GM12878 (cell line): ENCODE measurements around the gene ORC1. TPM values are rescaled to one million over a fixed set of nuclear protein-coding genes. Genes with fewer than 3 reads are reported as not detected.

ENCODE experiments used
- ATAC-seq: fragments of 200-7000 bp; cut with Tn5 transposase; 3 replicates; pipeline ENCODE4 v1.9.1; 2020; ENCODE audit warnings: mild to moderate bottlenecking, moderate library complexity
- BruUV-seq: library from RNA; stranded (reverse); fragments of 400-500 nt; replicated peaks from 2 replicates; lab custom pipeline; 2021; lab: Mats Ljungman, UMichigan
- CTCF ChIA-PET: fragments of 300-600 bp; sonication (Branson Sonifier 250); formaldehyde crosslinking; extraction: SDS; loops from one replicate; lab custom pipeline; 2021; ENCODE audit warnings: inconsistent platforms; lab: Yijun Ruan, JAX
- POLR2A ChIA-PET: fragments of 350-600 bp; formaldehyde crosslinking; extraction: SDS; loops from one replicate; lab custom pipeline; 2021; ENCODE audit warnings: inconsistent platforms; lab: Charles Lee
- RAD21 ChIA-PET: fragments of 300-600 bp; sonication (Branson Sonifier 250); formaldehyde crosslinking; loops from one replicate; lab custom pipeline; 2023; ENCODE audit warnings: antibody characterized with exemption; ENCODE audit not compliant: unreplicated experiment; lab: Charles Lee
- SMC1A ChIA-PET: fragments of 300-600 bp; sonication (Branson Sonifier 250); formaldehyde crosslinking; loops from one replicate; lab custom pipeline; 2023; ENCODE audit not compliant: unreplicated experiment, uncharacterized antibody; lab: Charles Lee
- DNase-seq: peaks from one replicate; pipeline ENCODE4 v3.0.0-alpha.2; 2011; ENCODE audit warnings: low read depth, low spot score
- FAIRE-seq: peaks from 3 replicates; lab custom pipeline; 2011; peaks lifted over from hg19 to GRCh38; lab: Jason Lieb, UNC
- H2AFZ ChIP-seq: 2 replicates; pipeline ENCODE4 v1.6.0; 2011; ENCODE audit warnings: low read depth, low read length, control low read depth; ENCODE audit not compliant: control insufficient read depth
- H3K27ac ChIP-seq: 2 replicates; pipeline ENCODE4 v1.5.1; 2011; ENCODE audit warnings: control low read depth; ENCODE audit not compliant: control insufficient read depth, insufficient read depth
- H3K27me3 ChIP-seq, 2 experiments: replicated peaks in 1 of 2; 2 replicates each; pipeline versions ENCODE4 v1.6.0 to v1.6.1; 2011; ENCODE audit warnings: low read length in 1 of 2; ENCODE audit not compliant: control insufficient read depth in 2 of 2, insufficient read depth in 2 of 2
- H3K36me3 ChIP-seq, 2 experiments: 2 replicates each; pipeline ENCODE4 v1.5.1; 2011; ENCODE audit warnings: low read length in 1 of 2; ENCODE audit not compliant: control insufficient read depth in 2 of 2, insufficient read depth in 2 of 2
- H3K4me1 ChIP-seq: 2 replicates; pipeline ENCODE4 v1.6.1; 2011; ENCODE audit warnings: mild to moderate bottlenecking, low read length, moderate library complexity, mixed read lengths; ENCODE audit not compliant: control insufficient read depth, insufficient read depth
- H3K4me2 ChIP-seq: 2 replicates; pipeline ENCODE4 v1.6.0; 2011; ENCODE audit warnings: control low read depth; ENCODE audit not compliant: control insufficient read depth, insufficient read depth
- H3K4me3 ChIP-seq: fragments of 200-600 bp; sonication (generic); 2 replicates; pipeline ENCODE4 v1.5.1; 2016
- H3K79me2 ChIP-seq: 2 replicates; pipeline ENCODE4 v1.6.0; 2011; ENCODE audit warnings: low read length; ENCODE audit not compliant: control insufficient read depth, insufficient read depth
- H3K9ac ChIP-seq: 2 replicates; pipeline ENCODE4 v1.8.0; 2011; ENCODE audit warnings: low read length, control low read depth, mixed read lengths; ENCODE audit not compliant: control insufficient read depth, insufficient read depth
- H3K9me3 ChIP-seq: replicated peaks from 3 replicates; pipeline ENCODE4 v1.5.1; 2011; ENCODE audit warnings: mild to moderate bottlenecking, low read length; ENCODE audit not compliant: control insufficient read depth, insufficient read depth
- H4K20me1 ChIP-seq: 2 replicates; pipeline ENCODE4 v1.6.0; 2011; ENCODE audit not compliant: control insufficient read depth, insufficient read depth
- CBX3 ChIP-seq: fragments of 200-600 bp; sonication (generic); IDR thresholded peaks from 2 replicates; pipeline ENCODE4 v1.6.1; 2016; ENCODE audit warnings: low read depth, borderline replicate concordance
- ETV6 ChIP-seq, 2 experiments: fragments of 450-650 bp in 1 of 2; IDR thresholded peaks in 1 of 2; conservative IDR thresholded peaks in 1 of 2; 2 replicates each; pipeline ENCODE4 v1.6.1; 2014; ENCODE audit warnings: antibody characterized with exemption in 1 of 2, borderline replicate concordance in 1 of 2, low read depth in 1 of 2, mild to moderate bottlenecking in 1 of 2, moderate library complexity in 1 of 2
- IKZF2 ChIP-seq, 2 experiments: fragments of 450-650 bp; IDR thresholded peaks; 2 replicates each; pipeline ENCODE4 v1.6.1; 2017; ENCODE audit warnings: mild to moderate bottlenecking in 2 of 2, moderate library complexity in 2 of 2
- MEF2B ChIP-seq: fragments of 450-650 bp; IDR thresholded peaks from 2 replicates; pipeline ENCODE4 v1.6.1; 2018; ENCODE audit warnings: mild to moderate bottlenecking, moderate library complexity; ENCODE audit not compliant: partially characterized antibody, poor library complexity, severe bottlenecking
- MYC ChIP-seq: IDR thresholded peaks from 2 replicates; pipeline ENCODE4 v1.6.1; 2011; ENCODE audit warnings: mild to moderate bottlenecking, low read length, moderate library complexity, inconsistent platforms; ENCODE audit not compliant: insufficient read depth, insufficient replicate concordance, insufficient read length, severe bottlenecking
- RFX5 ChIP-seq: IDR thresholded peaks from 2 replicates; pipeline ENCODE4 v1.6.1; 2011; ENCODE audit warnings: low read depth, low read length, improper control_type of control experiment
- SUZ12 ChIP-seq: fragments of 200-600 bp; sonication (generic); IDR thresholded peaks from one replicate; pipeline ENCODE4 v1.6.1; 2018; ENCODE audit warnings: antibody characterized with exemption, mild to moderate bottlenecking; ENCODE audit not compliant: unreplicated experiment
- TAF1 ChIP-seq: IDR thresholded peaks from 2 replicates; pipeline ENCODE4 v1.6.1; 2011; ENCODE audit warnings: mild to moderate bottlenecking, low read depth, low read length, borderline replicate concordance
- TARDBP ChIP-seq: IDR thresholded peaks from 2 replicates; pipeline ENCODE4 v1.6.1; 2016; ENCODE audit warnings: borderline replicate concordance
- ZNF384 ChIP-seq: IDR thresholded peaks from 2 replicates; pipeline ENCODE4 v1.6.1; 2012; ENCODE audit warnings: low read depth, mild to moderate bottlenecking, low read length, improper control_type of control experiment, borderline replicate concordance
- ZNF592 ChIP-seq: fragments of 450-650 bp; IDR thresholded peaks from 2 replicates; pipeline ENCODE4 v1.6.1; 2017; ENCODE audit warnings: mild to moderate bottlenecking, moderate library complexity
- ZNF622 ChIP-seq: fragments of 450-650 bp; IDR thresholded peaks from 2 replicates; pipeline ENCODE4 v1.6.1; 2017; ENCODE audit warnings: mild to moderate bottlenecking, inconsistent platforms
- ZNF687 ChIP-seq: fragments of 450-650 bp; IDR thresholded peaks from 2 replicates; pipeline ENCODE4 v1.6.1; 2017; ENCODE audit warnings: mild to moderate bottlenecking, moderate library complexity
- WGBS: methylation state at CpG from one replicate; pipeline ENCODE4 v1.1.6; 2016; ENCODE audit warnings: low lambda C conversion rate; ENCODE audit not compliant: insufficient replicate concordance, insufficient coverage; ENCODE audit errors: missing lambda C conversion rate; 5-methylcytosine and 5-hydroxymethylcytosine counted together
- in situ Hi-C: fragments of 300-500 bp; cut with MboI; formaldehyde crosslinking; loops from 9 replicates; pipeline ENCODE4 v1.14.3; 2018; ENCODE audit warnings: mixed read lengths
- intact Hi-C: fragments of 100-400 bp; cut with micrococcal nuclease; formaldehyde crosslinking; loops from one replicate; pipeline ENCODE4 v1.14.2; 2022; ENCODE audit not compliant: unreplicated experiment
- polyA plus RNA-seq, 11 experiments: library from polyadenylated mRNA; depleted of rRNA in 4 of 11; unstranded in 6 of 11; stranded (reverse) in 5 of 11; fragments of >200 nt; fragmentation: Nextera tagmentation in 4 of 11; fragmentation: Illumina TruSeq in 1 of 11; extraction: Ambion mirVana in 4 of 11; extraction: Trizol in 1 of 11; gene quantifications; 1 replicate in 1 of 11; 2 replicates in 10 of 11; pipeline versions ENCODE4 v1.2.1 to v1.2.3, GENCODE V29; 2011 to 2016; ENCODE audit warnings: inconsistent platforms in 2 of 11, missing spikeins in 2 of 11, low read depth in 1 of 11
- total RNA-seq, 4 experiments: library from RNA; depleted of rRNA in 3 of 4; stranded (reverse); fragments of >200 nt in 3 of 4; fragmentation: Illumina TruSeq in 1 of 4; extraction: Trizol in 1 of 4; gene quantifications; 2 replicates each; pipeline versions ENCODE4 v1.2.1 to v1.2.3, GENCODE V29; 2013 to 2021
- TF ChIP-seq, protein P1 (sequence below): IDR thresholded peaks from 2 replicates; pipeline ENCODE4 v1.6.1; 2012; ENCODE audit warnings: low read length, inconsistent platforms

The ORC1 gene
- total and polyA plus RNA-seq, 10 of the 15 experiments (the other 5 are each of a cell fraction or from before 2014, with no cell fraction given), result 7.7 to 34.6 (median 28.7) TPM

GRCh38 chr1:52367272-52367671 is 37.0 kb downstream of the ORC1 start:
- no peaks in the 10 kb centered on the region for H3K9me3 ChIP-seq
- no peaks in the 10 kb centered on the region for H4K20me1 ChIP-seq
- WGBS, result 94% methylated on average over 5 of the region's 5 CpGs
- no peak for TF ChIP-seq RFX5
- TF ChIP-seq CBX3, result no peak
- TF ChIP-seq TARDBP, result no peak
- TF ChIP-seq IKZF2 (IDR thresholded peaks at IDR 0.05), result no peak
- TF ChIP-seq, protein P1, sequence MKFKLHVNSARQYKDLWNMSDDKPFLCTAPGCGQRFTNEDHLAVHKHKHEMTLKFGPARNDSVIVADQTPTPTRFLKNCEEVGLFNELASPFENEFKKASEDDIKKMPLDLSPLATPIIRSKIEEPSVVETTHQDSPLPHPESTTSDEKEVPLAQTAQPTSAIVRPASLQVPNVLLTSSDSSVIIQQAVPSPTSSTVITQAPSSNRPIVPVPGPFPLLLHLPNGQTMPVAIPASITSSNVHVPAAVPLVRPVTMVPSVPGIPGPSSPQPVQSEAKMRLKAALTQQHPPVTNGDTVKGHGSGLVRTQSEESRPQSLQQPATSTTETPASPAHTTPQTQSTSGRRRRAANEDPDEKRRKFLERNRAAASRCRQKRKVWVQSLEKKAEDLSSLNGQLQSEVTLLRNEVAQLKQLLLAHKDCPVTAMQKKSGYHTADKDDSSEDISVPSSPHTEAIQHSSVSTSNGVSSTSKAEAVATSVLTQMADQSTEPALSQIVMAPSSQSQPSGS, result no peak
- no peak for TF ChIP-seq ZNF687
- TF ChIP-seq ZNF592, result no peak
- no peak for TF ChIP-seq TAF1
- TF ChIP-seq MYC, result no peak
- TF ChIP-seq ZNF384, result no peak
- TF ChIP-seq ETV6 (conservative IDR thresholded peaks at IDR 0.05 in 1 of 2, IDR thresholded peaks at IDR 0.05 in 1 of 2; ENCODE audit: borderline replicate concordance in 1 of 2, low read depth in 1 of 2), result no peak
- TF ChIP-seq MEF2B, result no peak
- TF ChIP-seq SUZ12, result no peak
- no peak for TF ChIP-seq ZNF622
- DNase-seq, result no peak
- SMC1A ChIA-PET, result interaction anchor here (1.6 kb wide), 1 partner anchor 36 kb away, joined by 7 read pairs; the partner anchor contains the start of genes ORC1 and PRPF38A
- no peak overlapping the region for H2AFZ ChIP-seq
- H3K4me3 ChIP-seq, result no peak overlapping the region
- POLR2A ChIA-PET, result interaction anchor here (0.6 to 1.4 kb wide), 5 partner anchors 9 to 1082 kb away, joined by 3 to 7 read pairs (median 4); partner anchors contain the start of genes ORC1 and PRPF38A
- peaks cover 21% of the 10 kb centered on the region for H3K79me2 ChIP-seq
- FAIRE-seq, result no peak
- H3K27me3 ChIP-seq, result no peaks in the 10 kb centered on the region
- CTCF ChIA-PET, result no interaction called here
- intact Hi-C loops (loop anchor here (10.0 kb wide), 2 partner anchors 222 to 318 kb away; partner anchors contain the start of gene ZFYVE9), in situ Hi-C loops (no loop called here)
- peaks cover 4% of the 10 kb centered on the region for H3K4me1 ChIP-seq
- H3K4me2 ChIP-seq, result no peak overlapping the region
- H3K9ac ChIP-seq, result no peak overlapping the region
- RAD21 ChIA-PET, result no interaction called here
- ATAC-seq, result no peak
- peaks cover 0 to 2% of the 10 kb centered on the region in 2 experiments; a peak in 2 of 4 replicates for H3K36me3 ChIP-seq
- no TSS peak for BruUV-seq
- no peak overlapping the region for H3K27ac ChIP-seq
